Head of caudate nucleus (tissue), 42 donors: ENCODE measurements around the gene INSM1.
A peak's percentile ranks its signal among the peaks of the same experiment; 100 is the strongest.

Source experiments
- DNase-seq, 42 donors: peaks; one replicate each; pipeline versions ENCODE4 v3.0.0 to v3.0.0-alpha.2; 2020 to 2021; ENCODE audit warnings: mixed read lengths in 7 of 42
- intact Hi-C: fragments of 100-400 bp; cut with DNase I; formaldehyde crosslinking; loops from one replicate; pipeline ENCODE4 v1.15.0; 2022

The INSM1 gene

DNA sequence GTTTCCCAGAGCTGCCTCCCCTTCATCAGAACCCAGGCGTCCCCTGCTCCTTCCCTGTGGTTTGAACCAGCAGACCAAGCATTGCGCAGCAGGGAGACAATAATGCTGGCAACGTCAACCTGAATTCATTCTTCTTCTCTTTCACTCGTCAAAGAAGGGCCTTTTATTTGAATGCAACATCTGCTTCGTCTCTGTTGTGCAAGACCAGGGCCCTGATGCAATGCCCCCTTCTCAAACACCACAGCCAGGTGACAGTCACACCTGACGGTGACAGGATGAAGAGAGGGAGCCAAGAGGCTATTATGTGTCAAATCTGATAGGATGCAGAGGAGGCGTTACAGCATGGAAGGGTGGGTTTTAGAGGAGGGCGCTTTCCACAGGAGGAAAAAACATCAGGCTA lies 8.0 kb downstream of the INSM1 start:
- intact Hi-C loops = no loop called here
- DNase-seq = no peak

DNA sequence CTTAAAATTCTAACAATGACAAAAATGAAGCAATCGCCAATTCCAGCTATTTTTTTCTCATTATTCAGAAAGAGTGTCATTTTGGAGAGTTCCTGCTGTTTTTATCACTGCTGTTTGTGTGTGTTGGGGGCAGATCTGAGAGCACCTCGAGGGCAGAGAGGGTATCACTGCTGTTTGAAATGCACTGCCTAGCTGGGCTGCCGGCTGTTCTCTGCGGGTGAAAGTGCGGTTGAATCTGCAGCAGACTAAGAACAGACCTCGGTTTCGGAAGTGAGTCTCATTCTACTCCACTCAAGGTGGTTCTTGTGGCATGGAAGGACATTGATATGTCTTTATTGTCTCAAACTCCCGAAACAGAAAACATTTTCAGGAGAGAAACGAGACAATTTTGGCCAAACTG lies 18.3 kb downstream of the INSM1 start:
- intact Hi-C loops = no loop called here
- no peak for DNase-seq

DNA sequence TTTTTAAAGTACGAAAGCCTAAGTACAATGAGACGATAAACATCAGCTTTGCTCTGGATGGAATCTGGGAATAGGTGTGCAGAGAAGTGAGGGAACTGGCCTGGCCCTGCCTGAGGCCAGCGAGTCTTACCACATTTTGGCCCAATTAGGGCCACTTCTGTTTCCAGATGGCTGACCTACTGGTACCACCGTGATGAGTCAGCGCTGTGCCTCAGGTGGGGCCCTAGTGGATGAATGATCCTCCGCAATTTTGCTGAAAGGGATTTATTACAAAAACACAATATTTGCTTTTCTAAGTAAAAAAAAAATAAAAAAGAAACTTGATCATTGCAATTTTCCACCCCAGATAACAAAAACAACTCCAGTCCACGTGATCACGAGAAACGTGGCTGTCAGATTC lies 22.5 kb downstream of the INSM1 start:
- intact Hi-C loops = no loop called here
- no peak for DNase-seq

DNA sequence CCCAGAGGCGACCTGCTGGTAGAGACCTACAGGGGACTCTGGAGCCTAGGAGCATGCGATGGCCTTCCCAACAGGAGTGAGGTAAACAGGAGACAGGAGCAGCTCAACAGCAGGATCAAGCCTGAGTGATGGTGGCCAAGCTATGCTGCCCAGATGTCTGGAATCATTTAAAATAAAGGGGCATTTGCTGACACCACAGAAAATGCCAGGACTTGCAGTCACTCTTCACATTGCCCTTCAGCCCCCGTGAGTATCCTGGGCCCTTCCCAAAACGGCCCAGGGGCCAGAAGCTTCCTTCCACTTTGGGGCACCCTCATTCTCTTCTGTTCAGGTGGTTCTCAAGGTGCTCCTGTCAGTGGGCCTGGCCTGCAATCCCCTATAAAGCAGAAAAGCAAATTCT lies 23.2 kb downstream of the INSM1 start:
- no peak for DNase-seq
- intact Hi-C loops = no loop called here

DNA sequence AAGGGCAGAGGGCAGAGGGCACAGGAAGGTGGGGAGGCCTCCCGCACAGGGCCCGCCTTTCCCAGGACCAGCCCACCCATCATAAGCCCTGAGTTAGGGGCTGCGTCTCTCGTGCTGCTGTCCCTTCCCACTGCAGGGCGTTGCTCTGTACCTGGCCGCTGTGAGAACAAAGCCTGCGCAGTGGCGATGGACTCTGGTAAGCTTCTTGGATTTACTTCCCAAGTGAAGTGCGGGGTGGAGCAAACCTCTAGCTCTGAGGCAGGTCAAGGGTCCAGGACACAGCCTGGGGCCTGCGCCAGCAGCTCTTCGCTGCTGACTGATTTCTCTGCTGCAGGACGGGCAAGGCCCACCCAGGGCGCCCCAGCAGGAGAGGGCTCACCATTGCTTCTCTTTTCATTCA lies 23.9 kb downstream of the INSM1 start:
- DNase-seq = no peak
- intact Hi-C loops = no loop called here

DNA sequence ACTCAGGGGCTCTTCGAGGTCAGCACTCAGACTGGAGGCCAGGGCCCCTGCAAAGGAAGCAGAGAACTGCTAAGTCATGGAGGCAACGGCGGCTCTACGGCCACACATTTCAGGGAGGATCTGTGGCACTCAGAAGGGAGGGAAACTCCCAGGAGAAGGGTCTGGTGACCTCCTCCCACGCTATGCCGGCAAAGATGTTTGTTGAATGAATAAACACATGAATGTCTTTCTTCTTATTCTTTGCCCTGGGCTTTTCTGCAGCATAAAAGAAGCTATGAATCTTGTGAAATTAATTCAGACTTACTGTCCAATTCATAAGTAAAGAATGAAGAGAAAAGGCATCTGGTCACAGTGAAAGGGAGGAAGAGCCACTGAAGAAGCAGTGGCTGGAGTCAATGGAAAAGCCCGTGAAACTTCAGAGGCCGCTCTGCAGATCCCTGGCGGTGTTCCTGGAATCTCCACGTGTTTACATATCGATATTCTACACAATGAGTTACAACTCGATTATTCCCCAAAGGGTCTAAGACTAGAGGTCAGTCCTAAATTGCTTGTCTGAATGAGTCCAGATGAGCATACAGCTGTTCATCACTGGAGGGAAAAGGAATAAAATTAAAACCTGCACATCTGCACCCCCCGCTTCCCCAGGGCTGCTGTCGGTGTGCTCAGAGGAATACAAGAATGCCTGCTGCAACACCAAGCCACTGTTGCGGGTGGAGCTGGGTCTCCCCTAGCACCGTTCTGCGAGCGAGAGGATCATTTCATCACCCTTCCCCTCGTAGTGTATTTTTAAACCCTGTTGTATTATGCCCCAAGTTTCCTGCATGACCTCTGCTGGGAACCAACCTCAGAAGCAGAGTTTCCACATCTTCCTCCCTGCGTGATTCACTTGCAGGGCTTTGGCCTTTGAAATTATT lies 25.6 kb downstream of the INSM1 start:
- no peak for DNase-seq
- intact Hi-C loops = no loop called here

DNA sequence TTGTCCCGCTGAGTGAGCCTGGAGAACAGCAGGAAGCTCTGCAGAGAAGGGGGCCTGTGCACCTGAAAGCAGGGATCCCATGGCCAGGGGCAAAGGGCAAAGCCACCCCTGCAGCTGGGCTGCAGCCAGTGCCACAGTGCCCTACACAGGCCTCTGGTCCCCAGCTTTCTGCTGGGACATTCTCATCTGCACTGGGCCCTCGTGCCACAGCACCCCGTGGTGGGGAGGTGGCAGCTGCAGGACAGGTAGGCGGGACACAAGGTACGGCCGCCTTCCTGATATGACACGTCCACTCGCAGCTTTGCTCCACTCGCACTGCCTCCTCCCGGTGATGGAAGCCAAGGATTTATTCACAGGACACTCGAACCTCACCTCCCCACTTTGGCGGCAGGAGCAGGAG lies 27.2 kb downstream of the INSM1 start:
- no peak for DNase-seq
- intact Hi-C loops = no loop called here

DNA sequence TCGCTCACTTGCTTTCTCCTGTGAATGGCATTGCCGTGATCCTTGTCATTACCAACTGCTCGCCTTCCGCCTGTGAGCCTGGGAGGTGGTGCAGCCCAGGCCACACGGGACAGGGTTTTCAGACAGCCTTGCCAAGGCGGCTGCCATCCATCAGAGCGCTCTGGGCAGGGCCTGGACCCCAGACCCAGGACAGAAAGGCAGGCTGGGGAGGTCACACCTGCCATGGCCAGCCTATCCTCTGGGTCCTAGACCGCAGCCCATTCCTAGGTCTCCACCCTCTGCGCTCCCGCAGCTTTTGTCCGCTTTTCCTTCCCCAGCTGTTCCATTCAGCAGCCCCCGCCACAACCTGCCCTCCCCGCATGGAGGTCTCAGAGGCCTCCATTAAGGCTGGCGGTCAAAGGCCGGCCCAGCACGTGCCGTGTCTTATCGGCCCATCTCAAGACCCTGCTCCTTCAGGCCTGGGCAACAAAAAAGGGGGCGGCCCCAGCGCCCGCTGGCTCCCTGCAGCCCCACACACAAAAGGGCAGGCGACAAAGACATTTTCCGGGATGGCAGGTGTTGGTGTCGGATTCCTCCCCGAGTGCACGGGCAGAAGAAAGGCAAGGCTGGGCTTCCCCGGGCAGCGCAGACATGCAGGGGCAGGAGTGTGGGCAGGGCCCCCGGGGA lies 28.1 kb downstream of the INSM1 start:
- intact Hi-C loops = no loop called here
- DNase-seq = no peak

DNA sequence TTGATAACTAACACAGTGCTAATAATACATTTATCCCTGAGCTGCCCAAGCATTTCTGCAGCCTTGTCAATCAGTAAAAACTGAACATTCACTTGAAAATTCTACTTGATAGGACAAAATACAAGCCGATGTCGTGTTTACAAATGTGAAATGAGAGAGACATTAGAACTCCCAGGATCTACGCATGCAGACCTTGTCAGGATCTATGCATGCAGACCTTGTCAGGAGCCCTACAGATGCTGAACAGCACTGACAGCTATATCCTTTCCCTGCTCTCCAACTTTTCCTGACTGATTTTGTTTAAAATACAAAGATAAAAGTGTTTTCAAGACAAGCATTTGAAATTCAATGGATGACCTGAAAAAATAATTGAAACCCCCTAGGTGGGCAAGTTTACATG lies 28.9 kb downstream of the INSM1 start:
- DNase-seq = no peak
- intact Hi-C loops = no loop called here

DNA sequence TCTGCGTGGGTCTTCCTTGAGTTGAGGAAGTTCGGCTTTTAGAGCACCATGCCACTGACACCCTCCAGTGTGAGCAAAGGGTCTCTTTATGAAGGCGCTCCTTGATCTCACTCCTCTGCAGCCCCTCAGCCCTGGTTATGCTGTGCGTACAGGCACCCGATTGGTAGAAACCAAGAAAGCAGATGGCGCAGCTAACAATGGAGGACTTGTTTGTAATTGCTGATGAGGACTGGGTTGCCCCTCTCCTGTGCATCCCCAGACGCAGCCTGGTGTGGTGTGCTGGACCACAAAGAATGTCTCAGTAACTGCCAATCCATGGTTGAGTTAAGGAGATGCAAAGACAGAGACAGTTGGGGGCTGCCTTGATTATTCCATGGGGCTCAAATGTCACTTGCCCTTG lies 30.2 kb downstream of the INSM1 start:
- intact Hi-C loops = no loop called here

DNA sequence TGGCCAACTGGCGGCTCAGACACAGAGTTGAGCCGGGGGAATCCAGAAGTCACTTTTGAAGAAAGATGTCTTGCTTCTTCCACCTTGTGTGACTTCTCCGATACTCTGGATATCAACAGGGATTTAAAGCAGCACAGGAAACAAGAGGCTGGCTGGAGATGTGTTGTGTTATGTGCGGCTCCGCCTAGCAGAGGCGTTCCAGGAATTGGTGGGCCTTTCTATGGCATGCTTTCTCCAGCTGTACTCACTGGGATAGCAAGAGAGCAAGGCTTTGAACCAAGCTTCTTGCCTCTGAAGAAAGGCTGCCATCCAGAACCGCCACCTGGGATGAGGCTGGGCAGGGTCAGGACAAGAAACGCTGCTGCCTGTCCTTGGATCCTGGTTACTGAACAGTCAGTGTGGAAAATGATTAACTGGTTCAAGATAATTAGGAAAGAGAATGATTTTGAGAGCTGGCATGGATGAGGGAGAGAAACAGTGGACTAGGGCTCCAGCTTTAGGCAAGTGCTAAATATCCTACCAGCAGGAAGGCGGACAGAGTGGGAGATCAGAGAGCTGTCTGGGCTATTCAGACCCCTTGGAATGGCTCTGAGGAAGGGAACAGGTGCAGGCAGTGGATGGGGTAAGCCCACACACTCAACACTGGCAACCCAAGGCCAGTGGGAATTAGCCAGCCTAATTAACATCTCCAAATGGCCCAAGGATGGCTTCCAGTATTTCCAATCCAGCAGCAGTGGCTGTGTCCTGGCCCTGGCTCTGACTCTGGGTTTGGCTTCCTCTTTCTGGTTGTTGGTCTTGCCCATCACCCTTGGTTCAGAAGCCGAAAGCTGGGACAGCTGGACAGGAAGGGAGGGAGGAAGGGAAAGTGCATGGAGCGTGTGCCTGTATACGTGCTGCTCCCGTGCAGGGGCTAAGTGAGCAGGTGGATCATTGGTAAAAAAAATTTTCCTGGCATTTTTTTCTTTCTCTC lies 31.9 kb downstream of the INSM1 start:
- DNase-seq = no peak
- intact Hi-C loops = no loop called here

More for the DNA sequence above, 30.2 kb downstream of the INSM1 start:
- DNase-seq = peak in 8 of 42 donors; percentile 10 to 54 (median 29)

DNA sequence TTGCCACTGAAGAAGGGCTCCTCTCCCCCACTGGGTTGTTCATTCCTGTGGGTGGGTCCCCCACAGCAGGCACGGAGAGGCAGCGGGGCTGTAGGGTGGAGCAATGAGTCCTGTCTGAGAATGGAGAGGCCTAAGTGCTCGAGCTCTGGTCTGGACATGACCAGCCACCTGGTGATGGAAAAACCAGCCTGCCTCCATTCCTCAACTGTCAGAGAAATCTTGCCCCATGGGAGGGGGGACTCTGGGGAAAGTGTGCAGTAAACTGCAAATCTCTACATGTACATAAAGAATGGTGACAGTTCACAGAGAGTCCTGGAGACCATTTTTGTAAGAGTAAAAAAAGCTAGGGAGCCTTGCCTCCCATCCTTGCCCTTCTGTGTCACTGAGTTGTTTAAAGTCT lies 34.1 kb downstream of the INSM1 start:
- intact Hi-C loops = no loop called here
- no peak for DNase-seq

DNA sequence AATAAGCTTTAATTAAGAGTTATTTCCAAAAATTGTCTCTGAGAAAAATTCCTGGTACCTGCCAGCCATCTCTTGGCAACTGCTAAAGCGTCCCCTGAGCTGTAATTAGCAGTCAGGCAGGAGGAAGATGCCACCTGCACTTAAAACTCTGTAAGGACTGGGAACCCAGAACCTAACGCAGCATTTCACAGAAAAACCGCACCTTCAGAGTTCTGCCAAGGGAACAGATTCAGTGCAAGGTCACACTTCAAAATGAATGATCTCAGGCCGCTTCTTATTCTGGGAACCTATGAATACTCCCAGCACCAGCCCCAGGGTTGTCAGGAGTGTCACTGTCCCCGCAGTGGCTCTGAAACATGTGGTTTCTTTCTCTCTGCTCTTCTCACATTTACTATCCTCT lies 36.7 kb downstream of the INSM1 start:
- no peak for DNase-seq
- intact Hi-C loops = no loop called here

DNA sequence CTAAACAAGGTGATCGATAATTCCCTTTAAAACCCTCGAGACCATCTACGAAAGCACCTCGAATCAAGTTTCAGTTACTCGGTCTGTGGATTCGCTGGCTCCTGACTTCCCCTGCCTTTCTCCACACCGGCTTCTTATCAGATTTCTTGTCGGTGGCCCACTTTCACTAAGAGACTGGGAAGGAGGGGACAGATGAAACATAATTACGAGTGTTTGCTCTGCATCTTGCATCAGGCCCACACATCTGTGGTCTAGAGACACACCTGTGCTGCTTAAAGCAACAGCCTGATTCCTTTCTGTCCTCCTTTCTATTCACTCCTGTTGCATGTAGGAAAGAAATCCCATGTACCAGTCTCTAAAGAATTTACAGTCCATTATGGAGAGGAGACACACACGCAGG lies 37.7 kb downstream of the INSM1 start:
- intact Hi-C loops = no loop called here
- no peak for DNase-seq

DNA sequence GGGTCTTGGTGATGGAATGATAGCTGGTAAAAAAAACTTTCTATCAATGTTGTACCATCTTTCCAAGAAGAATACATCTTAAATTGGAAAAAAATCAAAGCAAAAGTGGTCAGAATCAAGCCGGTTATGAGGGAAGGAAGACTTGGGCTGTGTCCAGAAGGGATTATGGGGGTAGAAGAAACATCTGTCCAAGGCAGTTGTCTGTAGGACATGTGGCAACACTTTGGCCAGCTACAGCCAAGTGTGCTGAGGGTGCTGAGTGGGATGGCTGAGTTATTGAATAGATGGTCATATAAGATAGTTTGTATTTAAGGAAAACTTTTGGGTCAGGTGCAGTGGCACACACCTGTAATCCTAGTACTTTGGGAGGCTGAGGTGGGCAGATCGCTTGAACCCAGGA lies 38.4 kb downstream of the INSM1 start:
- intact Hi-C loops = no loop called here
- DNase-seq = no peak

DNA sequence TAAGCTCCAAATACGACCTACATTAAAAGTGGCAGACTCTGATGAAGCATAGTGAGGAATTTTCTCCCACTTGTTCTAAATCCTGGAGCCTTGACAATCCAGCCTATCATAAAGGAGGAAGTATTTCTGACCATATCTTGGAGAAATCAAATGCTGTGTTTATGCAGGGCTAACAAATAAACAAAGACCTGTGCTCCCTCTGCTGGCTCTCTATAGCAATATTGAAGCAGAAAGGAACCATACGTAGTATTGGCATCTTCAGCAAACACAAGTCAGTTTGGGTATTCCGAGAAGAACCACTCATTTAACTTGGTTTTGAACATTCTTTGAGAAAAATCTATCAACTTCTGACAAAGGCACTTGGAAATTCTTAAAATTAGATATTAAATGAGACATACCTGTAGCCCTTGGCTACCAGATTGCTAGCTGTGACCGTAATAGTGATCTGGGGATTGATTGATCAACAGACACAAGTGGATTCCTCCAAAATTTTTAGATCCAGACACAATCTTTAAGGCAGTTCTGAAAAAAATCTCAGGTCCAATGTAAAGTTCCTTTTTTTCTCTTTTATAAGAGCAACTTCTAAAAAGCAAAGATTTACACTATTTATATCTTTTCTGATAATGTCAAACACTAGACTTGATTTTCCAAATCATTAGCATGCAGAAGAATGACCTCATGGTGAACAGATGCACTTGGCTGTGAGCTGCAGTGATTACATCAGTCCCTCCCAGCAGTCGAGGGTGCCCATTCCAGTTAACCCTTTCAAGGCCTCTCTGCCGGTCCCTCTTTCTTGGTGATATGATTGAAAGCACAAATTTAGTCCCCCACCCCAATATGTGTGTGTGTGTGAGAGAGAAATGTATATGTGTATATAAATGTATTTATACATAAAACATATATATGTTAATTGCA lies 40.2 kb downstream of the INSM1 start:
- peak in 37 of 42 donors; percentile 20 to 86 (median 62) for DNase-seq
- intact Hi-C loops = no loop called here

DNA sequence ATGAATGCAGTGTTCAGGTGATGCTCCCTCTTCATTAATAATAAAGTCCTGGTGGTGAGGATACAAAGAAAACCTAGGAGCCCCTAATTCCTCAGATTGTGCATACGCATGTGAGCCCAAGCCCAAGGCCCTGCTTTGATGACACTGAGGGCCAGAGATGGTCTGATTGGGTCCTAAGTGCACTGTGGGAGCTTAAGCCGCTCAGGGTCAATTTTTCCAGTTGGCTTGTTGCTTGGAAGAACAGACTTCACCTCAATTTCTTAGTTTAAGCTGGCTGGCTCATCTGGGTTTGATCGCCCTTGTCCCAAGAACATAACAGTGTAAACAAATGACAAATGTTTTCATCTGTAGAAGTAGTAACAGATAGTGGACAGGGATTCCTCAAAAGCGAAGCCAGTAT lies 41.4 kb downstream of the INSM1 start:
- no peak for DNase-seq

DNA sequence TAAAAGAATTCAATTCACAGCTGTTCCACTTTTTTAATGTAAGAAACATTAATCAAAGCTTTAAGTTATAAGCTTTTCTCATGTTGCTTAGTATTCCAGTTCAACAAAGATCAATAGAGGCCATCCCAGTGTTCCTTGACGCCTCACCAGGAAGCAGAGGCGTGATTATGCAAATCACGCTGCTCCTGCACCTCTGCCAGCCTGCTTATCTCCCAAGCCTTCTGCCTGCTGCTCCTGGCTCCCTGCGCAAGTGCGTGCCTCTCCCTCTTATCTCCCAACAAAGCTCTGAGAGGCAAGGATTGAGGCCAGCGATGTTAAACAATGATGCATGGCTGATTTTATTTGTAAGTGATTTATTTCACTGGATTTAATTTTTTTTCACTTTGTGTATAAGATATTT lies 42.8 kb downstream of the INSM1 start:
- intact Hi-C loops = loop anchor here (2.0 kb wide), 1 partner anchor 42 kb away; the partner anchor contains the start of gene INSM1
- DNase-seq = peak; percentile 38 to 90 (median 70)

More for the DNA sequence above, 41.4 kb downstream of the INSM1 start:
- intact Hi-C loops = no loop called here
